Measurements from ENCODE around the gene ATP8B2. TPM values are rescaled to one million over a fixed set of nuclear protein-coding genes. Genes with fewer than 3 reads are reported as not detected.
"Not testable (repeated sequence)": the region's sequence is repeated elsewhere in the genome, so short reads cannot be mapped to it uniquely, and the experiment has no call there.

The ATP8B2 gene
- total RNA-seq, 1 experiment from 2014 or later = 14.5 TPM

DNA sequence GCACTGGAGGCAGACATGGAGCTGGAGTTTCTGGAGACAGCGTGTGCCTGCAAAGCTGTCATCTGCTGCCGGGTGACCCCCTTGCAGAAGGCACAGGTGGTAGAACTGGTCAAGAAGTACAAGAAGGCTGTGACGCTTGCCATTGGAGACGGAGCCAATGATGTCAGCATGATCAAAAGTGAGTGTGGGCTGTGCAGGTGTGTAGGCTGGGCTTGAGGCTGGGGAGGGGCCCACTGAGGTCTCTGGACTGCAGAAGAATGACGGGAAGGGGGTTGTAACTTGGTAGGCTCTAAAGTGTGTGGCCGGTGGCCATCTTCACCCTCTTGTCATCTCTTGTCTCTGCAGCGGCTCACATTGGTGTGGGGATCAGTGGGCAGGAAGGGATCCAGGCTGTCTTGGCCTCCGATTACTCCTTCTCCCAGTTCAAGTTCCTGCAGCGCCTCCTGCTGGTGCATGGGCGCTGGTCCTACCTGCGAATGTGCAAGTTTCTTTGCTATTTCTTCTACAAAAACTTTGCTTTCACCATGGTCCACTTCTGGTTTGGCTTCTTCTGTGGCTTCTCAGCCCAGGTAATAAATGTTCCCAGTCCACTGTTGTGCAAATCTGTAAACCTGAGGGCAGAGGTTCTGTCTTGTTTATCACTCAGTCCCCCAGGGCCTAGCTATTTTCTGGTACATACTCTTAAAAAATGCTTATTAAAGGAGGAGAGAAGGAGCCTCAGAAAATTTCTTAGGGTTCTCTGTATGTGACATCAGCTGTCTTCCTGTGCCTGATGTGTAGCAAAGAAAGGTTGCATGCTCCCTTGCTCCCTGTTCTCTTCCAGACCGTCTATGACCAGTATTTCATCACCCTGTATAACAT, 19.9 kb downstream of the ATP8B2 start:
- no peak for DNase-seq (ENCODE audit: extremely low read depth, low read depth)

DNA sequence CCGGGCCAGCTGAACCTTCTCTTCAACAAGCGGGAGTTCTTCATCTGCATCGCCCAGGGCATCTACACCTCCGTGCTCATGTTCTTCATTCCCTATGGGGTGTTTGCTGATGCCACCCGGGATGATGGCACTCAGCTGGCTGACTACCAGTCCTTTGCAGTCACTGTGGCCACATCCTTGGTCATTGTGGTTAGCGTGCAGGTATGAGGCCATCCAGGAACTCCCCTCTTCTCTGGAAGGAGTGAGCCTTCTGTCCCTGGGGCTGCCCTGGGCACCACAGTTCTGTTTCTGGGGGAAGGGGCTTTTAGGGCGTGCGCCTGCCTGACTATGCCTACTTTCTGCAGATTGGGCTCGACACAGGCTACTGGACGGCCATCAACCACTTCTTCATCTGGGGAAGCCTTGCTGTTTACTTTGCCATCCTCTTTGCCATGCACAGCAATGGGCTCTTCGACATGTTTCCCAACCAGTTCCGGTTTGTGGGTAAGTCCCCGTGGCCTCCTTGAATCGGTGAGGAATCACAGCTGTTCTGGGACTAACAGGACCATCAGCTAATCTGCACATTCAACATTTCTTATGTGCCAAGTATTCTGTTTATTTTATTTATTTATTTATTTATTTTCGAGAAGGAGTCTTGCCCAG, 21.1 kb downstream of the ATP8B2 start:
- no peak for DNase-seq (ENCODE audit: extremely low read depth, low read depth)

DNA sequence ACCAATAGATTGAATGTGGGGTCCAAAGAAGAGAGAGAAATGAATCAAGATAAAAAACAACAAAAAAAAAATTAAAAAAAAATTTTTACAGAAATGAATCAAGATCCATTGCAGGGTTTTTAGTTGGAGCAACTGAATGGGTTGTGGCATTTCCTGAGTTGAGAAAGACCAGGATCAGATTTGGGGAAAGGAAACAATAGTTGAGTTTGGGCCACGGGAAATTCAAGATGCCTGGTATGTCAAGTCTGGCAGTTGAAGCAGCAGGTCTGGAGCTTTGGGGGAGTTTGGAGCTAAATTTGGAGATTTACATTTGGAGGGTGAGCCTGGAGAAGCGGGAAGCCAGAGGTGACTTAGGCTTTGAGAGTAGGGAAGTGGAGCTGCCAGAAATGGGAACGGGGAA, 22.6 kb downstream of the ATP8B2 start:
- no peak for DNase-seq (ENCODE audit: extremely low read depth, low read depth)

DNA sequence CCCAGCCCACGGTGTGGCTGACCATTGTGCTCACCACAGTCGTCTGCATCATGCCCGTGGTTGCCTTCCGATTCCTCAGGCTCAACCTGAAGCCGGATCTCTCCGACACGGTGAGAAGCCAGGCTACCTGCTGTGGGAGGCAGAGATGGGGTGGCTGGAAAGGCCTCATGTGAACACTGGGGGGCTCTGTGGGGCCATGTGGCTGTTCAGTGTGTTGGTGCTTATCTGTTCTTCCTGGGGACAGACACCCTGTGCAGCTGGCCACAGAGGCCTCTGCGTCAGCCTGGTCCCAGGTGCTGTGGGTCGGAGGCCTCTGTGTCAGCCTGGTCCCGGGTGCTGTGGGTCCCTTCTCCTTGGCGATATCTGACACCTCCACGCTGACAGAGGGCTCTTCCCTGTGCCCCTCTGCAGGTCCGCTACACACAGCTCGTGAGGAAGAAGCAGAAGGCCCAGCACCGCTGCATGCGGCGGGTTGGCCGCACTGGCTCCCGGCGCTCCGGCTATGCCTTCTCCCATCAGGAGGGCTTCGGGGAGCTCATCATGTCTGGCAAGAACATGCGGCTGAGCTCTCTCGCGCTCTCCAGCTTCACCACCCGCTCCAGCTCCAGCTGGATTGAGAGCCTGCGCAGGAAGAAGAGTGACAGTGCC, 23.2 kb downstream of the ATP8B2 start:
- no peak for DNase-seq (ENCODE audit: extremely low read depth, low read depth)

DNA sequence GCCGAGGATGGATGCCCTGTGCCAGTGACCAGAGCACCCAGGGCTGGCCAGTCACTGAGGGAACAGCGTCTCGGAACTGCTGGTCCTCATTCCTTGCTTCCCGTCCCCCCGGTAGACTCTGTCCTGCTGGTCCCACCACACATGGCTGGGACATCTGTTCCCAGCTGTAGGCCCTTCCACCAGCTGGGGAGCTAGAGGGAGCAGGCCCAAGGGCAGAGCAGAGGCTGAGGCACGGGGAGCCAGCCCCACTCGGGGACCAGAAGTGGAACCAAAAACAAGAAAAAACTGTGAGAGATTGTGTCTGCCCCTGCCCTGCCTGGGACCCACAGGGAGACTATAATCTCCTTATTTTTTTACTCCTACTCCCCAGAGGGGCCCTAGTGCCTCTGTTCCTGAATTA, 23.8 kb downstream of the ATP8B2 start:
- no peak for DNase-seq (ENCODE audit: extremely low read depth, low read depth)

- DNase-seq (ENCODE audit: extremely low read depth, low read depth) = no peak
These were observed 25.1 kb downstream of the ATP8B2 start for GRCh38 chr1:154350383-154350782.

DNA sequence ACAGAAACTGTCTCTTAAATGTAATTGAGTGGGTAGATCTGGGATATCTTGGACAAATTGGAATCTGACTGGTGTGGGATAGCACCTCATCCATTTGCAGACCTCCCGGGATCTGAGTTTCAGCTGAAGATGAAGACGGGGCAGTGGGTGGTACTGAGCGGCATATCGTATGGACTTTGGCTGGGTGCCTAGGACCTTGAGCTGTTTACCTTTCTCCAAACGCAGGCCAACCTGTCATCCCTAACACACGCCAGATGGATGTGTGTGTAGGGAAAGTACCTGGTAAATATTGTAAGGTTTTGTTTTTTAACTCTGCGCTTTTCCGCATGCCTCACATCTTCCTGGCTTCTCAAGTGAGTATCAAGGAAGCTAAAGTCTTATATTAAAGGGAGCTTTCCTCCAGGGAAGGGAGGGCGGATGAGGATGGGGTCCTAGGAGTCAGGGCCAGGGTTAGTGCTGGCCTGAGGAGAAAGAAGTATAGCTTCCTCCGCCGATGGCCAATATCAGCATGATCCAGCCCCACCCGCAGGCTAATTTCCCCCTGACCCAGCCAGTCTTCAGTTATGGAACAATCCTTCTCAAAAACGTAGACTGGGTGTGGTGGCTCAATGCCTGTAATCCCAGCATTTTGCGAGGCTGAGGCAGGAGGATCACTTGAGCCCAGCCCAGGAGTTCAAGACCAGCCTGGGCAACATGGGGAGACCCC, 26.2 kb downstream of the ATP8B2 start:
- no peak for DNase-seq (ENCODE audit: extremely low read depth, low read depth)

DNA sequence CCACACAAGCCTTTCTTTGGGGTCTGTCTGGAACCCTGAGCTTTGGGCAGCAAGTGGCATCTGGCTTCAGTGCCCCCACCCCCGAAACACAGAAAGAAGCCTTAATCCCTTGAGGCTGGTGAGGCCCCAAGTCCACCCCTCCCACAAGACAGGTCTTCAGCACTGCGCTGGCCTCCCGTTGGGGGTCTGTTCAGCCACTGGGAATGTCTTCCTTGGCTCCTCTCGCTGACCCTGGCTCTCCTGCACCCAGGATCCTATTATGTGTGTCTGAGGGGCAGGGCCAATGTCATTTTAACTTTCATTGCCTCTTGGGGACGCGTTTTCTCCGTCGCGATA, 26.9 kb downstream of the ATP8B2 start:
- no peak for DNase-seq (ENCODE audit: extremely low read depth, low read depth)

- no peak for DNase-seq (ENCODE audit: extremely low read depth, low read depth)
These were observed 27.5 kb downstream of the ATP8B2 start for GRCh38 chr1:154352581-154353459.

- peak; percentile 35 for DNase-seq (ENCODE audit: extremely low read depth, low read depth)
These were observed 28.2 kb downstream of the ATP8B2 start for GRCh38 chr1:154353460-154353904.

DNA sequence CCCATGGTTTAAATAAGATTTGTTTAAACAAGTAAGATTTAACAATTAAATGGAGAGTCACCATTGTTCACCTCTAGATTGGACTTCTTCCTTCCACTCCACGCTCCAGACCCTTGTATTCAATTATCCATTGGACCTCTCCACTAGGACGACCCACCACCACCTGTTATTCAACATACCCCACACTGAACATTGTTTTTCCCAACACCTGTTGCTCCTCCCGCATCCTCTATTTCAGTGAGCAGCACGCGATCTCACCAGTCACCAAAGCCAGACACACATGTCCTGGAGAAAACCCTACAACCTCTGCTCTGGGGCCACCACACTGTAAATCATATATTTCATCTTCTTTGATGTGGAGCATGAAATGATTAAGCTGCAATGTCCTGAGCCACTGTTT, 28.6 kb downstream of the ATP8B2 start:
- DNase-seq (ENCODE audit: extremely low read depth, low read depth) = no peak

GRCh38 chr1:154358519-154358918, 33.2 kb downstream of the ATP8B2 start:
- DNase-seq (ENCODE audit: extremely low read depth, low read depth) = no peak

DNA sequence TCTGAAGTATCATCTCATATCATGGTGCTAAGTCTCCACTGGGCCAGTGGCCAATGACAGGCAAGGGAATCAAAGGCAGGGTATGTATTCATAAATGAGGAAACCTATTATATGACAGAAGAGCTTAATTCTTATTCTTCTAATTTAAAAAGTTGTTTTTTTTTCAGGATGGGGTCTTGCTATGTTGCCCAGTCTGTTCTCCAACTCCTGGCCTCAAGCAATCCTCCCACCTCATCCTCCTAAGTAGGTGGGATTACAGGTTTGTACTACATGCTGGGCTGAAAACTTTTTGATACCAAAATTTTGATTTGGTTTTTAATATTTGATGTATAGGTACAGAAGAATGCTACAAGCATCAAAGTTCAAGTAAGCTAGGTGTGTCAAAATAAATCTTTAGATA, 35.0 kb downstream of the ATP8B2 start:
- no peak for DNase-seq (ENCODE audit: extremely low read depth, low read depth)

DNA sequence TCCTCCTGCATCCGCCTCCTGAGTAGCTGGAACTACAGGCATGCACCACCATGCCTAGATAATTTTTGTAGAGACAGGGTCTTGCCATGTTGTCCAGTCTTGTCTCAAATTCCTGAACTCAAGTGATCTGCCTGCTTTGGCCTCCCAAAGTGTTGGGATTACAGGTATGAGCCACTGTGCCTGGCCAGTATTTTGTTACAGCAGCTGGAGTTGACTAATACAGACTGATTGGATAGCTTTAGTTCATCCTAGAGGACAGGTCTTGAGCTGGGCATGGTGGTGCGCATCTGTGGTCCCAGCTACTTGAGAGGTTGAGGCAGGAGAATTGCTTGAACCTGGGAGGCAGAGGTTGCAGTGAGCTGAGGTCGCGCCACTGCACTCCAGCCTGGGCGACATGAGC, 35.6 kb downstream of the ATP8B2 start:
- not testable (repeated sequence) for DNase-seq (ENCODE audit: extremely low read depth, low read depth)

DNA sequence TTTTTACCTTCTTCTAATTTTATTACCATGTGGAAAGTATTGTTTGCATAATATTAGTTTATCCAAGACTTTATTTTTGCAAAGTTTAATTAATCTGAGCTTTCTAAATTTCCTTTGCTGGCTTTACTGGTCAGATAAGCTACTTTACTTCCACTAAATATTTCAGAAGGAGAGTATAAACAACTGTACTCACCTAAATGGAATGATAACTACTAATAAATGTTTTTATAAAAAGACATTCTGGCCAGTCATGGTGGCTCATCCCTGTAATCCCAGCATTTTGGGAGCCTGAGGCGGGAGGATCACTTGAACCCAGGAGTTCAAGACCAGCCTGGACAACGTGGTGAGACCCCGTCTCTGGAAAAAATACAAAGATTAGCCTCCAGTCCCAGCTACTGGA, 36.0 kb downstream of the ATP8B2 start:
- DNase-seq (ENCODE audit: extremely low read depth, low read depth) = no peak

GRCh38 chr1:154371436-154371835, 46.1 kb downstream of the ATP8B2 start:
- DNase-seq (ENCODE audit: extremely low read depth, low read depth) = no peak

GRCh38 chr1:154373777-154374357, 48.5 kb downstream of the ATP8B2 start:
- not testable (repeated sequence) for DNase-seq (ENCODE audit: extremely low read depth, low read depth)

DNA sequence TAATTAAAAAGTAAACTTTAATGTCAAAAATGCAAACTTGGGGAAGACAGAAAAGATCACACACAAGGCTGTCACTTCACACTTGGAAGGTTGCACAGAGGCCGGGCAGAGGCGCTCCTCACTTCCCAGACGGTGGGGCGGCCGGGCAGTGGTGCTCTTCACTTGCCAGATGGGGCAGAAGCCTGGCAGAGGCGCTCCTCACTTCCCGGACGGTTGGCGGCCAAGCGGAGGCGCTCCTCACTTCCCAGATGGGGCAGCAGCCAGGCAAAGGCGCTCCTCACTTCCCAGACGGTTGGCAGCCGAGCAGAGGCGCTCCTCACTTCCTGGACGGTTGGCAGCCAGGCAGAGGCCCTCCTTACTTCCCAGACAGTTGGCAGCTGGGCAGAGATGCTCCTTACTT, 54.0 kb downstream of the ATP8B2 start:
- no peak for DNase-seq (ENCODE audit: extremely low read depth, low read depth)

DNA sequence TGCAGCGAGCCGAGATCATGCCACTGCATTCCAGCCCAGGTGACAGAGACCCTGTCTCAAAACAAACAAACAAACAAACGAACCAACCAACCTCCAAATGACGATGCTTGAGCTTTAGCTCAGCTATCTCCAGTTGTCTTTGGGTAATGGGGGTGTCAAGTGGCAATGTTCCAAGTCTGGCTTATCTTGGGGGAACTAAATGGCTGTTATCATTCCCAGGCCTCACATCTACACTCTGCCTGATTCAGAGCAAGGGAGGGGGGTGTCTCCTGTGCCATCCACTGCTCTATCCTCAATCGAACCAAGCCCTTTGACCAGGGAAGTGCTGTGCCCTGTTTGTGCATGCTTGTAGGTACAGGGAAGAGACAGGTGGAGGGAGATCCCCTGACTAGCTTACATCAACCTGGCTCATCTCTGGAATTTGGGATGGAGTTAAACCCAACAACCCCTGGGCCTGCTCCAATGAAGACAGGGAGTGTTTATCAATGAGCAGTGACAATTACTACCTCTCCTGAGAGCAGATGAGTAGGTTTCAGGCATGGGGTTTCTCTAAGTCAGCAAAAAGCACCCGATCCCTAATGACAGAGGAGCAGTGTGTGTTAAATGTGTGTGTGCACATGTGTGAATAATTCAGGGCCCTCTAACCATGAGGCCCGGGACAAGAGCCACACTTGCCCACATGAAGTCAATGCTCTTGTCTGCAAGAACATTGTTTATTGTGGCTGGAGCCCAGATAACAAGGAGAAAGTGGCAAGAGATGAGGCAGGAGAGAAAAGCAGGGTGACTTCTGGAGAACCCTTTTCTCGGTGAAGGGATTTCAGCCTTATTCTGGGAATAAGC, 59.5 kb downstream of the ATP8B2 start:
- no peak for DNase-seq (ENCODE audit: extremely low read depth, low read depth)

Measured in NCI-H460 (cell line).